Subcutaneous adipose tissue (tissue), 4 donors: ENCODE measurements around the gene HES1. TPM values are rescaled to one million over a fixed set of nuclear protein-coding genes. Genes with fewer than 3 reads are reported as not detected.

Experiments
- total RNA-seq, 4 donors: library from RNA; depleted of rRNA; stranded (reverse); fragments of >200 nt; gene quantifications; one replicate each; pipeline ENCODE4 v1.1.0, GENCODE V29; 2016
- TF ChIP-seq, protein P1 (sequence below): fragments of 450-650 bp; IDR thresholded peaks from one replicate; pipeline ENCODE4 v1.5.1; 2016; ENCODE audit warnings: low read depth, mild to moderate bottlenecking, control low read depth, antibody characterized with exemption, moderate library complexity

Gene HES1
- total RNA-seq, 4 donors from 2014 or later, result 12.1 to 29.3 (median 23.4) TPM

DNA sequence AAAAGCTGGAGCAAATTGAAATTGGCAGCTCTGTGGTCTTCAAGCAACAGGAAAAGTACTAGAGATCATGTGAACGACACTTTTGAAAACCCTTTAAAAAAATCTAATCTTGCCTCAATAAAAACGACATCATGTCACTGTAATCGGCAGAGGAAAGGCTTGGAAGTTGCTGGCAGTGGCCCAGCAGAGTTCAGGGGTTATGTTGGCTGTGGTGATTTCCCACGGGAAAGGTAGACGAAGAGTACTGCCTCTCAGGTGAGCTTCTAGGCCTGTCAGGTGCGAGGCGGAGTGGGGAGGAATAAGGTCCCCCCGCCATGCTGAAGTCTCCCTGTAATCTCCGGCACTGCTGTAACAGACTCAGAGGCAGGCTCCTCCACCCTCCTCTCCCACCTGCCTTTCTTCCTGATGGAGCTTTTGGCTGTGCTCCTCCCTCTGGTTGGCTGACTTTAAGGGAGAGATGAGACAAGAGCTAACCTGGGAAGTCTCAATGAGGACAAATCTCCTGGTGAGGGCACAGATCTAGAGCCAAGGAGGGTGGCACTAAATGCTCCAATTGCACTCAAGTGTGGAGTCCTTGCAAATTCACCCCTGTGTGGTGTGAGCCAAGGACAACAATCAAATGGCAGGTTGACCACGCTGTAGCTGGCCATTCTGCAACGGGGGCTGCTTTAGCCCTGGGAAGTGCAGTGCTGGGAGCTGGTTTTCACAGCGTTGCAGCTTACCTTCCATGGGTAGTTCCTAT, 18.7 kb upstream of the HES1 start:
- TF ChIP-seq, protein P1, sequence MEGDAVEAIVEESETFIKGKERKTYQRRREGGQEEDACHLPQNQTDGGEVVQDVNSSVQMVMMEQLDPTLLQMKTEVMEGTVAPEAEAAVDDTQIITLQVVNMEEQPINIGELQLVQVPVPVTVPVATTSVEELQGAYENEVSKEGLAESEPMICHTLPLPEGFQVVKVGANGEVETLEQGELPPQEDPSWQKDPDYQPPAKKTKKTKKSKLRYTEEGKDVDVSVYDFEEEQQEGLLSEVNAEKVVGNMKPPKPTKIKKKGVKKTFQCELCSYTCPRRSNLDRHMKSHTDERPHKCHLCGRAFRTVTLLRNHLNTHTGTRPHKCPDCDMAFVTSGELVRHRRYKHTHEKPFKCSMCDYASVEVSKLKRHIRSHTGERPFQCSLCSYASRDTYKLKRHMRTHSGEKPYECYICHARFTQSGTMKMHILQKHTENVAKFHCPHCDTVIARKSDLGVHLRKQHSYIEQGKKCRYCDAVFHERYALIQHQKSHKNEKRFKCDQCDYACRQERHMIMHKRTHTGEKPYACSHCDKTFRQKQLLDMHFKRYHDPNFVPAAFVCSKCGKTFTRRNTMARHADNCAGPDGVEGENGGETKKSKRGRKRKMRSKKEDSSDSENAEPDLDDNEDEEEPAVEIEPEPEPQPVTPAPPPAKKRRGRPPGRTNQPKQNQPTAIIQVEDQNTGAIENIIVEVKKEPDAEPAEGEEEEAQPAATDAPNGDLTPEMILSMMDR, result no peak

DNA sequence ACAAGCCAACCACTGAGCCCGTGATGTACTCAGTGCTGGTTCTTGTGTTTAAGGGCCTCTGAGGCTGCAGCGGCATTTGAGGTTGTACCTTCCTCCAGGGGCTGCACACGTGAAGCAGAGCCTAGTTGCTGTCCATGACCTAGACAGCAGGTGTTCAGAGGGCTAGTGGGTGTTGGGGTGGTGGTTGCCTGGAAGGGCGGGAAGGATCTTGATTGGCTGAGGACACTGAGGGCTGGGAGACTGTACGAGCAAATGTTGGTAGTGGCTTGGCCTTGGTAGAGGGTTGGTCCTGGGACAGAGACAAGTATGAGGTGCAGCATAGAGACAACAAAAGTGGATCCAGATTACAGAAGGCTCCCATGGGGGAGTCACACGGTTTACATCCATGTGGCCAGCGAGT, 17.0 kb upstream of the HES1 start:
- TF ChIP-seq, protein P1, result no peak

DNA sequence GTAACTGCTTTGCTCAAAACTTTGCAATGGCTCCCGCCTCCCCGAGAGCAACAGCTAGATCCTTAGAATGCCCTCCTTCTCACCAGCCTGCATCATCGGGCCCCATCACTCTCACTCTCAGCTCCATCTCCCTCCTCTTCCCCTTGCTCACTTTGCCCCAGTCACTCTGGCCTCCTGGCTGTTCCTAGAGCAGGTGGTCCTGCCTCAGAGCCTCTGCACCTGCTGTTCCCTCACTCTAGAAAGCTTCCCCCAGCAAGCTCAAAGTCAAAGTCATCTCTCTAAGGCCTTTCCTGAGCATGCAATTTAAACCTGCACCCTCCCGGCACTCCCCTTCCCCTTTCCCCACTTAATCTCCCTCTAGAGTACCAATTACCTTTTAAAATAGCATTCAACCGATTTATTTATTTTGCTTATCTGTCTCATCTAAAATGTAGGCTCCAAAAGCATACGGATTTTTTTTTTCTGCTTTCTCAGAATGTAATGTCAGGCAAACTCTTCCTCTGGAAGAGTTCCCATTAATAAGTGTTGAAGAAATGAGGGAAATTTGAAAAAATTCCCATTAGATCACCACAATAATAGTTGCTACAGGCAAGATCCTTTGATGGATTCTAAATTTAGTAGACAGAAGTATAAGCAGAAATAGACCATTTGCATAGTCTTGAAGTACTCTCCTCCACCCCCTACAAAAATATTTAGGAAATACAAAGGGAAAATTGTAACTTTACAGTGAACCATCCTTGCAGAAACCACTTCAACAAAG, 15.9 kb upstream of the HES1 start:
- TF ChIP-seq, protein P1, result no peak

DNA sequence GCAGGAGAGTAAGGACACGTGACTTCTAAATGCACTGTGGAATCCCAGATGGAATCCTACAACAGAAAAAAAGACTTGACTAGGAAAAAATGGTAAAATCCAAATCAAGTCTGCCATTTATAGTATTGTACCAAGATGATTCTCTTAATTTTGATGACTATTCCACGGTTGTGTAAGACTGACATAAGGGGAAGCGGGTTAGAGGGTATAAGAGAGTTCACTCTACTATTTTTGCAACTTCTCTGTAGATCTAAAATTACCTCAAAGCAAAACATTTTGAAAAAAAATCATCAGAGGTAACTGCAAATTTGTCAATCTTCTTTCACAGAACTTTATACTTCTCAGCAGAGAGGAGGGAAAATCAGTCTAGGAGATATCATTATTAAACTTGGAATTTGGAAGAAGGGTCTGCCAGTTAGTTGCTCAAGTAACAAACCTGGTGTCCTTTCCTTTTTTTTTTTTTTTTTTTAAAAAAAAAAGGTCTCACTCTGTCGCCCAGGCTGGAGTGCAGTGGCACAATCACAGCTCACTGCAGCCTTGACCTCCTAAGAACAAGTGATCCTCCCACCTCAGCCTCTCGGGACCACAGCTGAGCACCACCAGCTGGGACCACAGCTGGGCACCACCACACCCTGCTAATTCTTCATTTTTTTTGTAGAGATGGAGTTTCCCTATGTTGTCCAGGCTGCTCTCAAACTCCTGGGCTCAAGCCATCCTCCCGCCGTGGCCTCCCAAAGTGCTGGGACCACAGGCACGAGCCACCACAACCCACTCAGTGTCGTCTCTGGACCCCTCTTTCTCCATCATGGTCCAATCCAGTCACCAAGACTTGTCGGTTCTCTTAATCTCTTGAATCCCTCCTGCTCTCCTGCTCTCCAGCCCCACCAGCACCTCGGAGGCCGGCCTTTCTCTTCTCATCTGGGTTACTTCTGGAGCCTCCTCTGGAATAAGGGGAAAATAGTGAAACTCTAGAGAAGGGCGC, 14.9 kb upstream of the HES1 start:
- TF ChIP-seq, protein P1, result no peak

DNA sequence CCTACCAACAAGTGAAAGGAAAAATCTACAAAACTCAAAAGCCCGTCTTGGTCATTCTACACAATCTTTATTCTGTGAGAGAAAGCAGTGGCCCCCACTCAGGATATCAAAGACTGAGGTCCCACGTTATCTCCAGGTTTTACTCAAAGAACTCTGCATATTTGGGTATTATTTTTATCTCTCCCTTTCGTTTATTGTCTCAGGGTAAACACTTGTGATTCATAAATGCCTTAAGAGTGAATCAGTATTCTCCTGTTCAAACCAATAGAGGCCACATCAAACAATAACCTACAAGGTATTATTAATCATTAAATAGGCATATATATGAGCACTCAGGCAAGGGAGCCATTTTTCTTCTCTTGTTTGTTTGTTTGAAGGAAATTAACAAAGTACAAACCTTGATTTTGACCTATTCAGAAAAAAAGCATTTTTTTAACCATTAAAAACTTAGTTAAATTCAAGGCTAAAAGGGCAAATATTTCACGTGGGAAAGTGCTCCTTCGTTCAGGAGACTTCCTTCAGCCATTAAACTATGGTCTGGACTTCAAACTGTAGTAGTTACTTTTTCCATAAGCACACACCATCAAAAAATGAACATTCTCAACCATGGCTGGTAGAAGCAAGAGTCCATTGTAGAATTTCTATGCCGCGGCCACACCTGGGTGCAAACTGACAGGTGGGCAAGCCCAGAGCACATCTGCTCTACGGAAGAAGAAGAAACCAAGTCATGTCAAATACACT, 13.9 kb upstream of the HES1 start:
- TF ChIP-seq, protein P1, result no peak

DNA sequence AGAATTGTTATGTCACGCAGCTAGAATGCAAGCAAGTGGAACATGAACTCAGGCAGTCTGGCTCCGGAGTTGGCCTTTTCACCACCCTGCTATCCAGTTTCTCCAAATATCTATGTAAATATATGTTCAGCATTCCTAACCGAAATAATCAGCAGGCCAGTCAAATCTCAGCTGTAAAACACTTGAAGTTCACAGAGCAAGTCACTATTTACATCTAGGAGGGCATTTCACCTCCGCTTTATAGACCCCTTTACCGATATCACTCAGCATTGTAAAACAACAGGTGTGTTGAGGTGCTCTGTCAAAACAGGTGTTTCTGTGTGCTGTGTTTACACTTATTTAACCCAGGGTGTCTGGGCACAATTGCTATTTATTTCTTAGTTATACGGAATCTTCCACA, 12.2 kb upstream of the HES1 start:
- TF ChIP-seq, protein P1, result no peak
